Thyroid gland (tissue), 4 donors: Measurements from ENCODE around the gene SNORC. TPM values are rescaled to one million over a fixed set of nuclear protein-coding genes. Genes with fewer than 3 reads are reported as not detected.

Experiments
- DNase-seq, 2 donors: peaks; one replicate each; pipeline ENCODE4 v3.0.0-alpha.2; 2019
- H3K27ac ChIP-seq, 3 donors: fragments of 200-600 bp; sonication (generic); 1 replicate in 2 of 3; 2 replicates in 1 of 3; pipeline ENCODE4 v1.5.1; 2016 to 2019; ENCODE audit warnings: mild to moderate bottlenecking in 1 of 3, moderate library complexity in 1 of 3
- H3K27me3 ChIP-seq: fragments of 200-600 bp; sonication (generic); one replicate; pipeline ENCODE4 v1.5.1; 2019
- H3K36me3 ChIP-seq, 2 donors: fragments of 200-600 bp; sonication (generic); one replicate each; pipeline ENCODE4 v1.5.1; 2016 to 2019
- H3K4me1 ChIP-seq, 2 donors: fragments of 200-600 bp; sonication (generic); one replicate each; pipeline ENCODE4 v1.5.1; 2017 to 2019
- H3K4me3 ChIP-seq, 3 donors: fragments of 200-600 bp; sonication (generic); replicated peaks in 1 of 3; 1 replicate in 2 of 3; 2 replicates in 1 of 3; pipeline ENCODE4 v1.5.1; 2016; ENCODE audit warnings: mild to moderate bottlenecking in 1 of 3
- H3K9me3 ChIP-seq: fragments of 200-600 bp; sonication (generic); one replicate; pipeline ENCODE4 v1.5.1; 2017
- POLR2A ChIP-seq, 2 donors: fragments of 450-650 bp; IDR thresholded peaks; one replicate each; pipeline ENCODE4 v1.6.1; 2017; ENCODE audit warnings: antibody characterized with exemption in 2 of 2, mild to moderate bottlenecking in 2 of 2, moderate library complexity in 1 of 2
- WGBS, 2 donors: methylation state at CpG; one replicate each; pipeline ENCODE4 v1.1.5; 2017; 5-methylcytosine and 5-hydroxymethylcytosine counted together
- intact Hi-C: fragments of 100-400 bp; cut with DNase I; formaldehyde crosslinking; loops from one replicate; pipeline ENCODE4 v1.15.1; 2023
- total RNA-seq, 4 donors: library from RNA; depleted of rRNA; stranded (reverse); fragments of >200 nt; gene quantifications; one replicate each; pipeline ENCODE4 v1.2.3, GENCODE V29; 2016
- TF ChIP-seq, protein P1 (sequence below), 6 experiments: fragments of 200-600 bp in 3 of 6; fragments of 450-650 bp in 3 of 6; sonication (generic) in 3 of 6; IDR thresholded peaks; one replicate each; pipeline ENCODE4 v1.5.1; 2016 to 2019; ENCODE audit warnings: antibody characterized with exemption in 6 of 6, mild to moderate bottlenecking in 2 of 6, inconsistent platforms in 1 of 6, moderate library complexity in 1 of 6

Gene SNORC
- total RNA-seq, 4 donors from 2014 or later, result 0.45 to 1.9 (median 0.79) TPM; not detected in 1

DNA sequence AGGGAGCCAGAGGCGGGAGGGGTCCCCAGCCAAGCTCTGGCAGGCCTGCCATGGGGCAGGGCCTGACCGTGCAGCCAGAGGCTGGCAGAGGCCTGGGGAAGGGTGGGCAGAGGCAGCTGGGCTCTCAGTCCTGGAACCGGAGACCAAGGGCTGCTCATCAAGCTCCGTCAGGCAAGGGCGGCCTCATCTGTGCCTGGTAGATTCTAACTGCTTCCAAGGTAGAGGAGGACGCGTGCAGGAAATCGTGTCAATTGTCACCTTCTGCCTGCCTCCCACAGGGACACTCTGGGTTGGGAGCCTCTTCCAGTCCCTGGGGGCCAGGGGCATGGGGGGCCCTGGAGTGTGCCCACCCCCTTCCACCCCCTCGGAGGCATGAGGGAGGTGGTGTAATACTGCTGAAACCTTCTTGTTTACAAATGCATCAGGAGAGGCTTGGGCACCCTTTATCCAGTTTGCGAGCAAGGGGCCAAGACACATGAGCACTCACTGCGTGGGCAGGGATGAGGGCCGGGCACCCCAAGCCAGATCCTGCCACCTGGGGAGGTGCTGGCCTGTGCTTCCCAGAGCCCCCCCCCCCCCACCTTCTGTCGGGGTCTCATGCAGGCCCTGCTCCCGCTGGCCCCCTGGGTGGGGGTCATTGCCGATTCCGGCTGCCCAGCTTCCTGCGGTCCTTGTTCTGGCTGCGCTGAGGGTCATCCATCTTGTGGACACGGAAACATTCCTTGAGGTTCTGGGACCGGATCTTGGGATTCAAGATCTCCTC lies 9.0 kb downstream of the SNORC start:
- Histone ChIP-seq H3K36me3 (no peaks in the 10 kb centered on the region), H3K9me3 (no peaks in the 10 kb centered on the region), H3K27ac (no peak overlapping the region), H3K27me3 (no peaks in the 10 kb centered on the region), H3K4me3 (no peak overlapping the region), H3K4me1 (peaks cover 5 to 16% of the 10 kb centered on the region in 2 donors)
- no peak for DNase-seq
- 89% methylated on average over 15 to 17 of the region's 20 CpGs for WGBS, 2 donors
- intact Hi-C loops, result no loop called here
- TF ChIP-seq, protein P1, sequence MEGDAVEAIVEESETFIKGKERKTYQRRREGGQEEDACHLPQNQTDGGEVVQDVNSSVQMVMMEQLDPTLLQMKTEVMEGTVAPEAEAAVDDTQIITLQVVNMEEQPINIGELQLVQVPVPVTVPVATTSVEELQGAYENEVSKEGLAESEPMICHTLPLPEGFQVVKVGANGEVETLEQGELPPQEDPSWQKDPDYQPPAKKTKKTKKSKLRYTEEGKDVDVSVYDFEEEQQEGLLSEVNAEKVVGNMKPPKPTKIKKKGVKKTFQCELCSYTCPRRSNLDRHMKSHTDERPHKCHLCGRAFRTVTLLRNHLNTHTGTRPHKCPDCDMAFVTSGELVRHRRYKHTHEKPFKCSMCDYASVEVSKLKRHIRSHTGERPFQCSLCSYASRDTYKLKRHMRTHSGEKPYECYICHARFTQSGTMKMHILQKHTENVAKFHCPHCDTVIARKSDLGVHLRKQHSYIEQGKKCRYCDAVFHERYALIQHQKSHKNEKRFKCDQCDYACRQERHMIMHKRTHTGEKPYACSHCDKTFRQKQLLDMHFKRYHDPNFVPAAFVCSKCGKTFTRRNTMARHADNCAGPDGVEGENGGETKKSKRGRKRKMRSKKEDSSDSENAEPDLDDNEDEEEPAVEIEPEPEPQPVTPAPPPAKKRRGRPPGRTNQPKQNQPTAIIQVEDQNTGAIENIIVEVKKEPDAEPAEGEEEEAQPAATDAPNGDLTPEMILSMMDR (IDR thresholded peaks at IDR 0.05), result no peak
- no peak for TF ChIP-seq POLR2A (IDR thresholded peaks at IDR 0.05)

DNA sequence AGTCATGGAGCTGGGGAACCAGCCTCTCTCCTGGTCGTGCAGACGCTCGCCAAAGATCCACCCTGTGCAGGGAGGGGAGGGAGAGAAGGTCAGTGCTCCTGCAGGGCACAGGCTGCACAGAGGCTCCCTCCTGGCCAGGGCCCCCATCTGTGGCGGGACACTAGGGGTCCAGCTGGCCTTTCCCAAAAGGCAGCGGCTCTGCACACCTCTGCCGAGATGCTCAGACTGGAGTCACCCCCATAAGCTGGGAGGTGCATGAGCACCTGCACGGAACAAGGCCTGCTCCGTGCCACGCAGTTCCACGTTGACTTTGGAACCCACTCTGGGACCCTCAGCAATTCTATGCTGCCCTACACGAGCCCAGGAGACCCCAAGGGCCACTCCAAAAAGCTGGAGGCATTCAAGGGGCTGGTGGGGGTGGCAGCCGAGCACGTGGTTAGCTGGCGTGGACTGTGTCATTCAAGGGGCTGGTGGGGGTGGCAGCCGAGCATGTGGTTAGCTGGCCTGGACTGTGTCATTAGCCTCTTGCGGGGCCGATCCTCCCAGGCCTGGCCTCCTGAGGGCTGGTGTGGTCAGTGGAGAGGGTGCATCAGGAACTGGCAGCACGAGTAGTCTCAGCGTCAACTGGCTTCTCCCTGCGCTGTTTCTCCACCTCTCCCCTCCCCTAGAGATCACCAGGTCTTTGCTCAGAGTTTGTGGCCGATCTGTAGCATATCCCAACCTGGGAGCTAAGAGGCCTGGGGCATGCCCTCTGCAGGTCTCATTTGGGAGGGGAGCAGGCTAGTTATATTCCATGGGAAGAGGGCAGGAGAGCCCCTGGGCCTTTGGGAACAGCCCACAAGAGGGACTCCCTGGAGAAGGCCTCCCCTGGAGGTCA lies 9.8 kb downstream of the SNORC start:
- no peak for DNase-seq
- 84 to 90% methylated on average over 7 to 8 of the region's 21 CpGs for WGBS, 2 donors
- H3K9me3 ChIP-seq, result no peaks in the 10 kb centered on the region
- no peaks in the 10 kb centered on the region for H3K27me3 ChIP-seq
- TF ChIP-seq, protein P1 (IDR thresholded peaks at IDR 0.05), result no peak
- TF ChIP-seq POLR2A (IDR thresholded peaks at IDR 0.05), result no peak
- no peaks in the 10 kb centered on the region for H3K36me3 ChIP-seq
- no peak overlapping the region for H3K4me3 ChIP-seq
- intact Hi-C loops, result no loop called here
- H3K27ac ChIP-seq, result no peak overlapping the region
- peaks cover 5 to 16% of the 10 kb centered on the region in 2 donors for H3K4me1 ChIP-seq

DNA sequence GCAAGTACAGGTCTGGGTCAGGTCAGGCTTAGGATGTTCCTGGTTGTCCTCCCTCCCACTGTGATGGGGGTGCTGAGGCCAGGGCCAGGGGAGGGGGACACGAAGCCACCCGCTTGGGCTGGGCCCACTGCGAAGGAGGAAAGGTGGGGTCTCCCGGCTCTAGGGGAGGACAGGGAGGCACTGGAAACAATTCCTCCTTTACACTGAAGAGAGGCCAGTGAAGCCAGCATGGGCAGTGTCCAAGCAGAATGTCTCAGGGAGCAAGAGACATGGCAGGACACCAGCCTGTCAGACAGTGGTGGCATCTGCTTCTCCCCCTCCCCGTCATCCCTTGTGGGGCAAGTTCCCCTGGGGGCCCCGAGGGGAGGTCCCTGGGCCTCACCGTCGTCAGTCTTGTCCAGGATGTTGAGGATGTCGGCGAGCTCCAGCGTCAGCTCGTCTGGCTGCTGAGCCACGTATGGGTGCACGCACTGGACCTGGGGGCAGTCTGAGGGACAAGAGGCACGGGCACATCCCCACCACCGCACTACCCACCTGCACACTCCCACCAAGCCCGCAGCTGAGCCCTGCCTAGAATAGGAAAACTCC lies 10.8 kb downstream of the SNORC start:
- no peak for DNase-seq
- intact Hi-C loops, result no loop called here
- no peaks in the 10 kb centered on the region for H3K27me3 ChIP-seq
- no peaks in the 10 kb centered on the region for H3K9me3 ChIP-seq
- H3K27ac ChIP-seq, result no peak overlapping the region
- H3K4me3 ChIP-seq, result no peak overlapping the region
- no peaks in the 10 kb centered on the region for H3K36me3 ChIP-seq
- H3K4me1 ChIP-seq, result peaks cover 2 to 11% of the 10 kb centered on the region in 2 donors
- 77 to 79% methylated on average over 11 to 12 of the region's 17 CpGs for WGBS, 2 donors
- TF ChIP-seq POLR2A (IDR thresholded peaks at IDR 0.05), result no peak

DNA sequence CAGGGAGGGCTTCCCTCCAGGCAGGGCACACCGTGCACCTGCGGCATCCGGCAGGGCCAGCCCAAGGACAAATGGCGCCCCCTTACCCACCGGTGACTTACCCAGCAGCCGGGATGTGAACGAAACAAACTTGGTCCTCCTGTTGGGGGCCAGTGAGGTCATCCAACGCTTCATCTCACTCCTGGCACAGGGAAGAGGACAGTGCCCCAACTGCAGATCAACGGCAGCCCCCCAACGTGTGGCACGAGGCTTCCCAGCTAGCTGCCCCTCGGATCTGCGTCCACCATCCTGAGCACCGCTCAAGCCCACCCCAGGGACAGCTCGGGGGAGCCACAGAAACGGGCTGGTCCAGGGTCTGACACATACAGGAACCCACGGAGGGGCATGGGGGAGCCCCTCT lies 12.0 kb downstream of the SNORC start:
- no peaks in the 10 kb centered on the region for H3K36me3 ChIP-seq
- no peaks in the 10 kb centered on the region for H3K27me3 ChIP-seq
- no peaks in the 10 kb centered on the region for H3K4me1 ChIP-seq
- no peak for DNase-seq
- WGBS, 2 donors, result 94 to 100% methylated on average over 1 to 6 of the region's 17 CpGs
- H3K9me3 ChIP-seq, result no peaks in the 10 kb centered on the region
- no peak overlapping the region for H3K27ac ChIP-seq
- H3K4me3 ChIP-seq, result no peak overlapping the region
- intact Hi-C loops, result no loop called here
- TF ChIP-seq, protein P1 (IDR thresholded peaks at IDR 0.05), result no peak
- TF ChIP-seq POLR2A (IDR thresholded peaks at IDR 0.05), result no peak

DNA sequence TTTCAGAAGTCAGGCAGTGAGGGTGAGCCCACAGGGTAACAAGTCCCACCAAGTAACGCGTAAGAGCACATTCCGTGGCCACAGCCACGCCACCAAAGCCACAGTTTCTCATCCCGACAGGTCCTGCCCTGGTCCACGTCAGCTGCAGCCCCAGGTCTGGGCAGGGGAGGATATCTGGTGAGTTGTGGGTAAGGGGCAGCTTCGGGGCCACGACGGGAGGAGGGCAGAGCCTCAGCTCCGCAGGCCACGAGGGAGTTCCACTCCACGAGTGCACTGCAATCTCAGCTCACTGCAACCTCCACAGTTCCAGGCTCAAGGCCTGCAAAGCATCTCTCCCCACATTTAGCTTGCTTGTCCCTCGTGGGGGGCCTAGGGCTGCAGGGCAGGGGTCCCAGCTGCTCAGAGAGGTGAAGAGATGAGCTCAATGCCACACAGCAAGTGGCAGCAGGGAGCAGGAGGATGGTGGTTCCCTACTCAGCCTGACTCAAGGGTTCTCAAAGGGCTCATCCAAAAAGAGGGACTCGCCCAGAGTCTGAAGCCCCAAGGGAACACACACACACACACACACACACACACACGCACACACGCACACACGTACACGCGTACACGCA lies 12.5 kb downstream of the SNORC start:
- intact Hi-C loops, result no loop called here
- Histone ChIP-seq H3K9me3 (no peaks in the 10 kb centered on the region), H3K4me1 (no peaks in the 10 kb centered on the region), H3K4me3 (no peak overlapping the region), H3K27ac (no peak overlapping the region), H3K36me3 (no peaks in the 10 kb centered on the region), H3K27me3 (no peaks in the 10 kb centered on the region)
- WGBS, 2 donors, result 91 to 93% methylated on average over 17 to 20 of the region's 20 CpGs
- no peak for DNase-seq
- no peak for TF ChIP-seq POLR2A (IDR thresholded peaks at IDR 0.05)
- TF ChIP-seq, protein P1 (IDR thresholded peaks at IDR 0.05), result no peak
